Glutamatergic neuron (in vitro differentiated cells): ENCODE results near the gene POM121C. TPM values are rescaled to one million over a fixed set of nuclear protein-coding genes. Genes with fewer than 3 reads are reported as not detected.
"Not testable (repeated sequence)": the region's sequence is repeated elsewhere in the genome, so short reads cannot be mapped to it uniquely, and the experiment has no call there.

Source experiments
- DNase-seq: peaks from one replicate; pipeline ENCODE4 v3.0.0; 2022
- H3K27ac Mint-ChIP-seq: one replicate; pipeline ENCODE4 v1.8.0; 2020; ENCODE audit warnings: mild to moderate bottlenecking, mixed read lengths, inconsistent platforms; ENCODE audit not compliant: unreplicated experiment
- H3K27me3 Mint-ChIP-seq: one replicate; pipeline ENCODE4 v1.8.0; 2020; ENCODE audit warnings: mild to moderate bottlenecking, moderate library complexity, mixed read lengths, inconsistent platforms; ENCODE audit not compliant: unreplicated experiment
- H3K36me3 Mint-ChIP-seq: one replicate; pipeline ENCODE4 v1.8.0; 2020; ENCODE audit warnings: mild to moderate bottlenecking, mixed read lengths, inconsistent platforms; ENCODE audit not compliant: unreplicated experiment
- H3K4me1 Mint-ChIP-seq: one replicate; pipeline ENCODE4 v1.8.0; 2020; ENCODE audit warnings: mild to moderate bottlenecking, low read depth, mixed read lengths, inconsistent platforms; ENCODE audit not compliant: unreplicated experiment
- H3K4me3 Mint-ChIP-seq: one replicate; pipeline ENCODE4 v1.8.0; 2020; ENCODE audit warnings: mild to moderate bottlenecking, mixed read lengths, inconsistent platforms; ENCODE audit not compliant: unreplicated experiment
- H3K9me3 Mint-ChIP-seq: one replicate; pipeline ENCODE4 v1.8.0; 2020; ENCODE audit warnings: mild to moderate bottlenecking, moderate library complexity, mixed read lengths, inconsistent platforms; ENCODE audit not compliant: unreplicated experiment
- long read RNA-seq: library from polyadenylated mRNA; unstranded; transcript quantifications from one replicate; pipeline ENCODE4 v2.0.0, GENCODE V29; 2020; ENCODE audit not compliant: unreplicated experiment
- total RNA-seq: library from RNA; stranded (reverse); fragmentation: NEBNext Ultra II Directional; extraction: Animal tissue kit (Norgen Biotek cat#: 25700); gene quantifications from one replicate; pipeline ENCODE4 v1.2.1, GENCODE V29; 2021; ENCODE audit not compliant: unreplicated experiment
- TF ChIP-seq, protein P1 (sequence below): fragments of 200-600 bp; sonication (generic); IDR thresholded peaks from one replicate; pipeline ENCODE4 v1.5.0; 2021; ENCODE audit not compliant: partially characterized antibody, unreplicated experiment

The POM121C gene
- total RNA-seq, result 60.1 TPM
- long read RNA-seq, partial matches to known transcripts, result 1 of 4 reads
- long read RNA-seq, other reads (novel, unspliced or antisense), result 3 of 4 reads

DNA sequence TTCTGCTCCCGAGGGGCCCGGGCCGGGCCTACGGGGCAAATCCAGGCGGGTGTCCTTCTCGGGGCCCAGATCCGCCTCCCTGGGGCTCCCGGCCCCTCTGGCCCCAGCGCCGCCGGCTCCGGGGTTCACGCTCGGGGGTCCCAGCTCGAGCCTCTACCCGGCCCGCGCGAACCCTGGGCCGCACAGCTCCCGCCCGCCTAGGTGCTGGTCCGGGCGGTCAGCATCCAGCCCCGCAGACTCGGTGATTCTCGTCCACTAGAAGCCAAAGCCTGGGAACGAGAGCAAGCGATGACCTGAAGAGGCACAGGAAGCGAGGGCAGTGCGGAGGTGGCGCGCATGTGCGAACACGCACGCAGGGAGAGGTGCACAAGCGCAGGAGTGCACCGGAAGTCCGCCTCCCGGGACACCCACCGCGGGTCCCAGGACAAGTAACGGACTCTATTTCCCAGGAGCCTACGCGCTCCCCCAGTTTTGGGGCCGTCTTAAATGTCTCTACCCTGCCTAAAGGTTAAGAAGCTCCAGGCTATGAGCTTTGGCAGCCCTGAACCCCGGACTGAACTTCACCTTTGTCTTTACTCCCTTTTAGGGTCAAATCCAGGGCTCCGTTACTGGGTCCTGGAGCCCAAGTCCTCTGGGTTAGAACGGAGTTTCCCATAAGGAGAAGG lies at the start of gene POM121C:
POM121C (minus strand) TSS at position 321 of the 665 bp plus-strand sequence. CDS start 44,803 bp downstream, outside the sequence.
- not testable (repeated sequence) for H3K27me3 Mint-ChIP-seq, H3K4me1 Mint-ChIP-seq, H3K9me3 Mint-ChIP-seq, H3K36me3 Mint-ChIP-seq
- Mint-ChIP-seq H3K27ac (peak within 1 kb of the TSS; percentile 95), H3K4me3 (peak within 1 kb of the TSS; percentile 91)
- peak; percentile 88 for DNase-seq

DNA sequence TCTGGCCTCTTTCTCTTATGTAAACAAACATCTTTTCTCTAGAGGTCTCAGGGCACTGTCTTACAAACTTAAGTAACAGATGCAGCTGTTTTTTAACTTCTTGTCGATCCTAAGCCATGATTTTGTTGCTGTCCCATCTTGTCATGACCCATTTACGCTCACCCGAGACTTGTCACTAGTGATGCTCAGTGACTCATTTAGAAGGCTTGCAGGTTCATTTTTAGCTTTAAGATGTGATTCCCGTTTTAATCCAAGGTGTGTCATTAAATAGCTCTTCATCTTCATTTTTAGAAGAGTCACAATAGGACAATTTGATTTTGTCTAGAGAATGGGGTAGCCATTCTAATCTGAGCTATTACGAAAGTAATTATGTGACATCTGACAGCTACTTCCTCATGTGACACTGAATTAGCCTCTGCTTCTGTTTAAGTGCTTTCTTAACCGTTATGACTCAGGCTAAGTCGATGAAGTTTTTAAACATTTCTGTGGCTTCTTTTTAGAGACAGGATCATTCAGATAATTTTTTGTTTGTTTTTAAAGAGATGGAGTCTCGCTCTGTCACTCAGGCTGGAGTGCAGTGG lies 48.7 kb upstream of the POM121C start:
- no peak for DNase-seq
- no peak overlapping the region for H3K4me3 Mint-ChIP-seq
- H3K27ac Mint-ChIP-seq, result no peak overlapping the region
- H3K9me3 Mint-ChIP-seq, result no peaks in the 10 kb centered on the region
- no peaks in the 10 kb centered on the region for H3K36me3 Mint-ChIP-seq
- H3K27me3 Mint-ChIP-seq, result peaks cover 2% of the 10 kb centered on the region
- TF ChIP-seq, protein P1, sequence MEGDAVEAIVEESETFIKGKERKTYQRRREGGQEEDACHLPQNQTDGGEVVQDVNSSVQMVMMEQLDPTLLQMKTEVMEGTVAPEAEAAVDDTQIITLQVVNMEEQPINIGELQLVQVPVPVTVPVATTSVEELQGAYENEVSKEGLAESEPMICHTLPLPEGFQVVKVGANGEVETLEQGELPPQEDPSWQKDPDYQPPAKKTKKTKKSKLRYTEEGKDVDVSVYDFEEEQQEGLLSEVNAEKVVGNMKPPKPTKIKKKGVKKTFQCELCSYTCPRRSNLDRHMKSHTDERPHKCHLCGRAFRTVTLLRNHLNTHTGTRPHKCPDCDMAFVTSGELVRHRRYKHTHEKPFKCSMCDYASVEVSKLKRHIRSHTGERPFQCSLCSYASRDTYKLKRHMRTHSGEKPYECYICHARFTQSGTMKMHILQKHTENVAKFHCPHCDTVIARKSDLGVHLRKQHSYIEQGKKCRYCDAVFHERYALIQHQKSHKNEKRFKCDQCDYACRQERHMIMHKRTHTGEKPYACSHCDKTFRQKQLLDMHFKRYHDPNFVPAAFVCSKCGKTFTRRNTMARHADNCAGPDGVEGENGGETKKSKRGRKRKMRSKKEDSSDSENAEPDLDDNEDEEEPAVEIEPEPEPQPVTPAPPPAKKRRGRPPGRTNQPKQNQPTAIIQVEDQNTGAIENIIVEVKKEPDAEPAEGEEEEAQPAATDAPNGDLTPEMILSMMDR, result no peak
- H3K4me1 Mint-ChIP-seq, result no peaks in the 10 kb centered on the region

DNA sequence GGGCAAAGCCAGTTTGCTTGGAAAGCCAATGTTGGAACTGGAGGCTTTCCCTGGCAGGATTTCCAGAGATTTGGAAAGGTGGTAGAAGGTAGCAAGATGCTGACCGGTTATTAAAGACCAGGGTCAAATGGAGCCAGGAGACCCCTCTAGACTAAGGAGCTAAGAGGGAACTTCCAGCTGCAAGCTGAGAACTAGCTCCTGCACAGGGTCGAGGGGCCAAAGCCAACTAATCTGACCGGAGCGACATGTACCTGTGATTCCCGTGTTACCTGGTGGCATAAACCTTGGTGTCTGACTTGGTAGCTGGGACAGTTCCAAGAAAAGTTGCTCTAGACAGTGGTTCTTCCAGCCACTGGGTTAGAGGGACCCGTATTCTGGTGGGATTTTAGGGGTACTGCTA lies 47.8 kb upstream of the POM121C start:
- TF ChIP-seq, protein P1, result no peak
- no peak for DNase-seq
- H3K9me3 Mint-ChIP-seq, result no peaks in the 10 kb centered on the region
- H3K27me3 Mint-ChIP-seq, result peaks cover 2% of the 10 kb centered on the region
- no peak overlapping the region for H3K27ac Mint-ChIP-seq
- H3K36me3 Mint-ChIP-seq, result no peaks in the 10 kb centered on the region
- no peak overlapping the region for H3K4me3 Mint-ChIP-seq
- H3K4me1 Mint-ChIP-seq, result no peaks in the 10 kb centered on the region

DNA sequence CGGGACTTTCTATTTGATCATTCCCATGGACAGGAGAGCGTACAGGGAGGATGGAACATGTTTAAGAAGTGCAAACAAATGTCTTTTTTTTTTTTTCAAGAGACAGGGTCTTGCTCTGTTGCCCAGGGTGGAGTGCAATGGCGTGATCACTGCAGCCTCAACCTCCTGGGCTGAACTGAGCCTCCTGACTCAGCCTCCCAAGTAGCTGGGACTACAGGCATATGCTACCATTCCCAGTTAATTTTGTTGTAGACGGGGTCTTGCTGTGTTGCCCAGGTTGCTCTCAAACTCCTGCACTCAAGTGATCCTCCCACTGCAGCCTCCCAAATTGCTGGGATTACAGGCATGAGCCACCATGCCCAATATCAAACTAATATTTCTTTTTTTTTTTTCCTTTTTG lies 46.5 kb upstream of the POM121C start:
- Mint-ChIP-seq H3K9me3 (no peaks in the 10 kb centered on the region), H3K4me3 (no peak overlapping the region), H3K27me3 (peaks cover 2% of the 10 kb centered on the region), H3K4me1 (no peaks in the 10 kb centered on the region), H3K27ac (no peak overlapping the region), H3K36me3 (no peaks in the 10 kb centered on the region)
- DNase-seq, result no peak
- TF ChIP-seq, protein P1, result no peak

DNA sequence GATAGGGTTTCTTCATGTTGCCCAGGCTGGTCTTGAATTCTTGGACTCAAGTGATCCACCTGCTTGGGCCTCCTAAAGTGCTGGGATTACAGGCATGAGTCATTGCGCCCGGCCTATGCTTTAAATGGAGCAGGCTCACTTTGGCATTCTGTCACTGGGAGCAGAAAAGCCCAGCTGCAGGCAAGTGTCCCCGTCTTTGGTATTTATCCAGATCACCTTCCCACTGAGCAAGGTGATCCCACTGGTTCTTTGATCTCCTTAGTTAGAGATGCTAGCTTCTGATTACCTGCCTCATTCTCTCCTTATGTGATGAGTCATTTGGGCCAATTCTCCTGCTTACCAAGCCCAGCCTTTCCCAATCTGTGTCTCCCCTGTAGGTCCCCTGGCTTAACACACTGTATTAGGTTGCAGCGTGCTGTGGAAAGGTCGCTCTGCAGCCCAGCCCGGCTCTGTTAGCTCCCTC lies 45.3 kb upstream of the POM121C start:
- DNase-seq, result no peak
- H3K4me3 Mint-ChIP-seq, result no peak overlapping the region
- H3K36me3 Mint-ChIP-seq, result no peaks in the 10 kb centered on the region
- peaks cover 5% of the 10 kb centered on the region for H3K27me3 Mint-ChIP-seq
- H3K4me1 Mint-ChIP-seq, result peaks cover 4% of the 10 kb centered on the region
- peaks cover 3% of the 10 kb centered on the region for H3K9me3 Mint-ChIP-seq
- H3K27ac Mint-ChIP-seq, result no peak overlapping the region
- TF ChIP-seq, protein P1, result no peak

DNA sequence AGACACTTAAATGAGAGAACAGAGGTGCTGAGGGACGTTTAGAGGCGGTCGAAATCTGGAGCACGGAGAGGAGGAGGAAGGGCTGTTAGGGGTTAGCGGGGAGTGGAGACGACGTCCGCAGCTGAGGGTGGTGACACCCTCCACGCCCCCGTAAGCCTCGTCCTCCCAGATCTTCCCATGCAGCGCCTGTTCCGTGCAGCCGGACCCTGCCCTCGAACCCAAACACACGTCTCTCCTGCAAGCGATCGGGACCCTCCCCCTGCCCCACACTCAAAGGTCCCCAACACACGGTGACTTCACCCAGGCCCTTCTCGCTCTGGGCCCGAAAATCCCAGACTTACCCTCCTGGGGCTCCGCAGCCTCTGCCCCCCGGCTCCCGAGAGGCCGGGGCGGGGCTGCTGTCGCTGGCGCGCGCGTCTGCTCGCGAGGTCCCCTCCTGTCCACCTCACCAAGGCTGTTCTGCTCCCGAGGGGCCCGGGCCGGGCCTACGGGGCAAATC lies 41.2 kb upstream of the POM121C start:
- H3K4me1 Mint-ChIP-seq, H3K27me3 Mint-ChIP-seq, DNase-seq, H3K36me3 Mint-ChIP-seq, H3K9me3 Mint-ChIP-seq: not testable (repeated sequence)
- peak overlapping the region; percentile 97 for H3K4me3 Mint-ChIP-seq
- peak overlapping the region; percentile 89 for H3K27ac Mint-ChIP-seq

DNA sequence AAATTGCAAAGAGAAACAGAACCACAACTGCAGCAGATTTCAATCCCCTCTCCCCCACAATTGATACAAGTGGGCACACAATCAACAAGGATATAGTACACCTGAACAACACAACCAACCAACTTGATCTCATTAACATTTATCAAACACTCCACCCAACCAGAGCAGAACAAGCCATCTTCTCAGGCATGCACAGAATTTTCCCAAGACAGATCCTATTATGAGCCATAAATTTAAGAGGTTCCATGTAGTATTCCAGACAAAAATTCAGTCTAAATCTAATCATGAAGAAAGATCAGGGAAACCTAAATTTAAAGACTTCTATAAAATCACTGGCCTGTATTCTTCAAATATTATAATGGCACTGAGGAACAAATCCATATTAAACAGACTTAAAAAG lies 35.6 kb upstream of the POM121C start:
- H3K36me3 Mint-ChIP-seq, H3K27ac Mint-ChIP-seq, DNase-seq, H3K4me3 Mint-ChIP-seq, H3K4me1 Mint-ChIP-seq, H3K27me3 Mint-ChIP-seq, H3K9me3 Mint-ChIP-seq: not testable (repeated sequence)

DNA sequence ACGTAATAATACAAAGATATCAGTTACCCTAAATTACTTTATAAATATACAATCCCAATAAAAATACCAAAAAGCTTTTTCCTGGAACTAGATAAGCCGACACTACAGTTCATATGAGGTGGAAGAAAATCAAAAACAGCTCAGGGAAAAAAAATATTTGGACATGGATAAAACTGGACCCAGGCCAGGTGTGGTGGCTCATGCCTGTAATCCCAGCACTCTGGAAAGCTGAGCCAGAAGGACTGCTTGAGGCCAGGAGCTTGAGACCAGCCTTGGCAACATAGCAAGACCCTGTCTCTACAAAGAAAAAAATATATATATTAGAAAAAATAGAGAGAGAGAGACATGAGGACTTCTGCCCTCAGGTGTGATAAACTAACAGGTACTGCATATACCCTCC lies 32.7 kb upstream of the POM121C start:
- H3K27me3 Mint-ChIP-seq, H3K9me3 Mint-ChIP-seq, H3K4me3 Mint-ChIP-seq, H3K4me1 Mint-ChIP-seq, DNase-seq, H3K27ac Mint-ChIP-seq, H3K36me3 Mint-ChIP-seq: not testable (repeated sequence)
